Nephron (organoid): ENCODE results near the gene CLC.

Source experiments
- H3K27ac Mint-ChIP-seq, 3 experiments: 2 replicates each; pipeline ENCODE4 v1.8.0; 2020; ENCODE audit warnings: mixed read lengths in 3 of 3, mild to moderate bottlenecking in 2 of 3, moderate library complexity in 1 of 3
- H3K27me3 Mint-ChIP-seq: 2 replicates; pipeline ENCODE4 v1.8.0; 2021; ENCODE audit warnings: low read depth, mild to moderate bottlenecking, moderate library complexity, mixed read lengths
- H3K36me3 Mint-ChIP-seq: 2 replicates; pipeline ENCODE4 v1.8.0; 2020; ENCODE audit warnings: low read depth, mixed read lengths
- H3K4me1 Mint-ChIP-seq: 2 replicates; pipeline ENCODE4 v1.8.0; 2020; ENCODE audit warnings: mixed read lengths
- H3K4me3 Mint-ChIP-seq, 3 experiments: 2 replicates each; pipeline ENCODE4 v1.8.0; 2020; ENCODE audit warnings: mild to moderate bottlenecking in 3 of 3, mixed read lengths in 3 of 3, moderate library complexity in 2 of 3
- H3K9me3 Mint-ChIP-seq: 2 replicates; pipeline ENCODE4 v1.8.0; 2020; ENCODE audit warnings: mixed read lengths
- TF ChIP-seq, protein P1 (sequence below), 3 experiments: fragments of 200-600 bp; sonication (generic); IDR thresholded peaks; one replicate each; pipeline ENCODE4 v1.5.0; 2021; ENCODE audit warnings: antibody characterized with exemption in 3 of 3; ENCODE audit not compliant: unreplicated experiment in 3 of 3

The CLC gene

GRCh38 chr19:39752390-39752789 is 14.6 kb upstream of the CLC start:
- no peaks in the 10 kb centered on the region for H3K36me3 Mint-ChIP-seq
- H3K4me3 Mint-ChIP-seq, result no peak overlapping the region
- H3K27me3 Mint-ChIP-seq, result peaks cover 15% of the 10 kb centered on the region
- TF ChIP-seq, protein P1, sequence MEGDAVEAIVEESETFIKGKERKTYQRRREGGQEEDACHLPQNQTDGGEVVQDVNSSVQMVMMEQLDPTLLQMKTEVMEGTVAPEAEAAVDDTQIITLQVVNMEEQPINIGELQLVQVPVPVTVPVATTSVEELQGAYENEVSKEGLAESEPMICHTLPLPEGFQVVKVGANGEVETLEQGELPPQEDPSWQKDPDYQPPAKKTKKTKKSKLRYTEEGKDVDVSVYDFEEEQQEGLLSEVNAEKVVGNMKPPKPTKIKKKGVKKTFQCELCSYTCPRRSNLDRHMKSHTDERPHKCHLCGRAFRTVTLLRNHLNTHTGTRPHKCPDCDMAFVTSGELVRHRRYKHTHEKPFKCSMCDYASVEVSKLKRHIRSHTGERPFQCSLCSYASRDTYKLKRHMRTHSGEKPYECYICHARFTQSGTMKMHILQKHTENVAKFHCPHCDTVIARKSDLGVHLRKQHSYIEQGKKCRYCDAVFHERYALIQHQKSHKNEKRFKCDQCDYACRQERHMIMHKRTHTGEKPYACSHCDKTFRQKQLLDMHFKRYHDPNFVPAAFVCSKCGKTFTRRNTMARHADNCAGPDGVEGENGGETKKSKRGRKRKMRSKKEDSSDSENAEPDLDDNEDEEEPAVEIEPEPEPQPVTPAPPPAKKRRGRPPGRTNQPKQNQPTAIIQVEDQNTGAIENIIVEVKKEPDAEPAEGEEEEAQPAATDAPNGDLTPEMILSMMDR (IDR thresholded peaks at IDR 0.05; ENCODE audit: unreplicated experiment in 3 of 3), result no peak
- no peaks in the 10 kb centered on the region for H3K9me3 Mint-ChIP-seq
- H3K4me1 Mint-ChIP-seq, result no peaks in the 10 kb centered on the region
- H3K27ac Mint-ChIP-seq, result no peak overlapping the region

DNA sequence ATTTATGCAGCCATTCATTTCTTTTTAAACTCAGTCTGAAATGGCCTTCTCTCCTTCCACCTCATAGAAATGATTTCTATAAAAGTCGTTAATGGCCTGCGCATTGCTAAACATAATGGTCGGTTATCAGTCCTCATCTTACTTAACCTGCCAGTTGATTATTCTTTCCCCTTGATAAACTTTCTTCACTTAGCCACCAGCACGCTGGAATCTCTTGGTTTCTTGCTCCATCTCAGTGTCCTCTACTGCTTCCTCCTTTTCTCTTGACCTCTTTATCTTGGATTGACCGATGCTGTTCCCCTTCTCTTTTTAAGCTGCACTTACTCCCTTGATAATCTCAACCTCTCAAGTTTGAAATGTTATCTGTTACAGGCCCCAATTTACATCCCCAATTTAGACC is 12.2 kb upstream of the CLC start:
- Mint-ChIP-seq H3K27me3 (peaks cover 16% of the 10 kb centered on the region), H3K36me3 (no peaks in the 10 kb centered on the region), H3K27ac (no peak overlapping the region), H3K4me1 (no peaks in the 10 kb centered on the region), H3K4me3 (no peak overlapping the region), H3K9me3 (no peaks in the 10 kb centered on the region)
- TF ChIP-seq, protein P1 (IDR thresholded peaks at IDR 0.05; ENCODE audit: unreplicated experiment in 3 of 3), result no peak

- H3K9me3 Mint-ChIP-seq, result no peaks in the 10 kb centered on the region
Measured at GRCh38 chr19:39746836-39747529, 9.2 kb upstream of the CLC start.

GRCh38 chr19:39745643-39746042 is 7.8 kb upstream of the CLC start:
- H3K4me1 Mint-ChIP-seq, result no peaks in the 10 kb centered on the region
- H3K36me3 Mint-ChIP-seq, result no peaks in the 10 kb centered on the region
- H3K27me3 Mint-ChIP-seq, result peaks cover 12% of the 10 kb centered on the region
- H3K4me3 Mint-ChIP-seq, result no peak overlapping the region
- TF ChIP-seq, protein P1 (IDR thresholded peaks at IDR 0.05; ENCODE audit: unreplicated experiment in 3 of 3), result no peak
- no peaks in the 10 kb centered on the region for H3K9me3 Mint-ChIP-seq
- H3K27ac Mint-ChIP-seq, result no peak overlapping the region

More at GRCh38 chr19:39746836-39747529, 9.2 kb upstream of the CLC start:
- H3K4me3 Mint-ChIP-seq, result no peak overlapping the region
- peaks cover 12% of the 10 kb centered on the region for H3K27me3 Mint-ChIP-seq
- H3K36me3 Mint-ChIP-seq, result no peaks in the 10 kb centered on the region
- no peak overlapping the region for H3K27ac Mint-ChIP-seq
- TF ChIP-seq, protein P1 (IDR thresholded peaks at IDR 0.05; ENCODE audit: unreplicated experiment in 3 of 3), result no peak
- no peaks in the 10 kb centered on the region for H3K4me1 Mint-ChIP-seq

- Mint-ChIP-seq H3K36me3 (no peaks in the 10 kb centered on the region), H3K4me3 (no peak overlapping the region), H3K27me3 (peaks cover 7% of the 10 kb centered on the region), H3K9me3 (no peaks in the 10 kb centered on the region), H3K27ac (no peak overlapping the region), H3K4me1 (no peaks in the 10 kb centered on the region)
- TF ChIP-seq, protein P1 (IDR thresholded peaks at IDR 0.05; ENCODE audit: unreplicated experiment in 3 of 3), result no peak
Measured at GRCh38 chr19:39740395-39740794, 2.6 kb upstream of the CLC start.

GRCh38 chr19:39738814-39739213 is 985 bp upstream of the CLC start:
- no peak overlapping the region for H3K4me3 Mint-ChIP-seq
- H3K27ac Mint-ChIP-seq, result no peak overlapping the region
- TF ChIP-seq, protein P1 (IDR thresholded peaks at IDR 0.05; ENCODE audit: unreplicated experiment in 3 of 3), result no peak
- no peaks in the 10 kb centered on the region for H3K4me1 Mint-ChIP-seq
- no peaks in the 10 kb centered on the region for H3K36me3 Mint-ChIP-seq
- peaks cover 7% of the 10 kb centered on the region for H3K27me3 Mint-ChIP-seq
- H3K9me3 Mint-ChIP-seq, result no peaks in the 10 kb centered on the region
